ENCODE data around the gene CACNA1I. TPM values are rescaled to one million over a fixed set of nuclear protein-coding genes. Genes with fewer than 3 reads are reported as not detected.

CACNA1I gene
- total and polyA plus RNA-seq, 9 donors = 0.02 to 0.23 (median 0.09) TPM; not detected in 1

- no peaks in the 10 kb centered on the region for H3K9me3 ChIP-seq
- WGBS, 3 donors = 55 to 61% (median 56%) methylated on average over 10 of the region's 10 CpGs
- H3K36me3 ChIP-seq = no peaks in the 10 kb centered on the region
- H3K27me3 ChIP-seq = no peaks in the 10 kb centered on the region
- intact Hi-C loops (cut with DNase I) = loop anchor here (2.0 to 10.0 kb wide), 9 partner anchors 28 to 660 kb away; partner anchors contain the start of genes RPL3 (in 3 of the 4), CBX7 (in 1 of the 4) and SYNGR1 (in 1 of the 4)
- peaks cover 21% of the 10 kb centered on the region for H3K4me1 ChIP-seq (ENCODE audit: insufficient read depth)
- peak in 1 of 5 donors; percentile 21 for DNase-seq
- H3K27ac ChIP-seq = no peak overlapping the region
- H3K4me3 ChIP-seq = no peak overlapping the region
- no peak for TF ChIP-seq POLR2A (IDR thresholded peaks at IDR 0.05)
- TF ChIP-seq CTCF (IDR thresholded peaks at IDR 0.05) = no peak
- TF ChIP-seq EP300 (IDR thresholded peaks at IDR 0.05) = no peak
Observed at GRCh38 chr22:39524753-39525657, 45.5 kb upstream of the CACNA1I start.

- intact Hi-C loops (cut with DNase I) = loop anchor here (2.0 to 10.0 kb wide), 8 partner anchors 29 to 661 kb away; partner anchors contain the start of genes RPL3 (in 2 of the 4), CBX7 (in 1 of the 4) and SYNGR1 (in 1 of the 4)
- Histone ChIP-seq H3K27ac (no peak overlapping the region), H3K36me3 (no peaks in the 10 kb centered on the region), H3K9me3 (no peaks in the 10 kb centered on the region), H3K27me3 (no peaks in the 10 kb centered on the region), H3K4me3 (no peak overlapping the region), H3K4me1 (ENCODE audit: insufficient read depth) (peaks cover 21% of the 10 kb centered on the region)
- no peak for DNase-seq
- 61 to 67% (median 64%) methylated on average over 4 of the region's 4 CpGs for WGBS, 3 donors
- no peak for TF ChIP-seq EP300 (IDR thresholded peaks at IDR 0.05)
- TF ChIP-seq CTCF (IDR thresholded peaks at IDR 0.05) = no peak
- no peak for TF ChIP-seq POLR2A (IDR thresholded peaks at IDR 0.05)
Observed at GRCh38 chr22:39525658-39525975, 44.9 kb upstream of the CACNA1I start.

GRCh38 chr22:39526736-39527171 lies 43.8 kb upstream of the CACNA1I start:
- Histone ChIP-seq H3K27ac (no peak overlapping the region), H3K9me3 (no peaks in the 10 kb centered on the region), H3K36me3 (no peaks in the 10 kb centered on the region), H3K4me1 (ENCODE audit: insufficient read depth) (peaks cover 24% of the 10 kb centered on the region), H3K27me3 (no peaks in the 10 kb centered on the region), H3K4me3 (no peak overlapping the region)
- WGBS, 3 donors = 73 to 78% (median 76%) methylated on average over 4 of the region's 4 CpGs
- no peak for TF ChIP-seq EP300 (IDR thresholded peaks at IDR 0.05)
- TF ChIP-seq CTCF (IDR thresholded peaks at IDR 0.05) = no peak
- TF ChIP-seq POLR2A (IDR thresholded peaks at IDR 0.05) = no peak
- intact Hi-C loops (cut with DNase I) = loop anchor here (5.0 to 10.0 kb wide), 7 partner anchors 122 to 662 kb away; partner anchors contain the start of genes RPL3 (in 2 of the 4), CBX7 (in 1 of the 4) and SYNGR1 (in 1 of the 4)
- DNase-seq = no peak

- Histone ChIP-seq H3K4me3 (no peak overlapping the region), H3K27ac (no peak overlapping the region), H3K36me3 (no peaks in the 10 kb centered on the region), H3K9me3 (no peaks in the 10 kb centered on the region), H3K4me1 (ENCODE audit: insufficient read depth) (peaks cover 23% of the 10 kb centered on the region), H3K27me3 (no peaks in the 10 kb centered on the region)
- 40 to 58% (median 47%) methylated on average over 6 of the region's 6 CpGs for WGBS, 3 donors
- intact Hi-C loops (cut with DNase I) = loop anchor here (5.0 to 10.0 kb wide), 7 partner anchors 123 to 663 kb away; partner anchors contain the start of genes RPL3 (in 2 of the 4), CBX7 (in 1 of the 4) and SYNGR1 (in 1 of the 4)
- TF ChIP-seq CTCF (IDR thresholded peaks at IDR 0.05) (no peak), POLR2A (IDR thresholded peaks at IDR 0.05) (no peak), EP300 (IDR thresholded peaks at IDR 0.05) (no peak)
- peak in 1 of 5 donors; percentile 25 for DNase-seq
Observed at GRCh38 chr22:39527481-39527961, 43.0 kb upstream of the CACNA1I start.
